ENCODE measurements around the gene OGFR.

- no peak for TF ChIP-seq CTCF (IDR thresholded peaks at IDR 0.05; ENCODE audit: insufficient read depth, low read length, poor library complexity, severe bottlenecking)
- no peak for TF ChIP-seq EZH2phosphoT487 (conservative IDR thresholded peaks at IDR 0.05; ENCODE audit: low read length)
Measured at GRCh38 chr20:62805155-62805710, 598 bp downstream of the OGFR start.

All from SU-DHL-6 (cell line).